Suppressor macrophage treated with lipopolysaccharide for 1 hour (primary cell): ENCODE measurements around the gene OR6C65.

Source experiments
- DNase-seq, 3 donors: peaks; one replicate each; pipeline ENCODE4 v3.0.0-alpha.2; 2020 to 2022

The OR6C65 gene

GRCh38 chr12:55448825-55449224 lies 48.5 kb downstream of the OR6C65 start:
- no peak for DNase-seq
